Suppressor macrophage (primary cell): ENCODE measurements around the gene FRA10AC1.

ENCODE experiments used
- DNase-seq, 4 experiments: peaks; one replicate each; pipeline ENCODE4 v3.0.0-alpha.2; 2020 to 2022

FRA10AC1 gene

DNA sequence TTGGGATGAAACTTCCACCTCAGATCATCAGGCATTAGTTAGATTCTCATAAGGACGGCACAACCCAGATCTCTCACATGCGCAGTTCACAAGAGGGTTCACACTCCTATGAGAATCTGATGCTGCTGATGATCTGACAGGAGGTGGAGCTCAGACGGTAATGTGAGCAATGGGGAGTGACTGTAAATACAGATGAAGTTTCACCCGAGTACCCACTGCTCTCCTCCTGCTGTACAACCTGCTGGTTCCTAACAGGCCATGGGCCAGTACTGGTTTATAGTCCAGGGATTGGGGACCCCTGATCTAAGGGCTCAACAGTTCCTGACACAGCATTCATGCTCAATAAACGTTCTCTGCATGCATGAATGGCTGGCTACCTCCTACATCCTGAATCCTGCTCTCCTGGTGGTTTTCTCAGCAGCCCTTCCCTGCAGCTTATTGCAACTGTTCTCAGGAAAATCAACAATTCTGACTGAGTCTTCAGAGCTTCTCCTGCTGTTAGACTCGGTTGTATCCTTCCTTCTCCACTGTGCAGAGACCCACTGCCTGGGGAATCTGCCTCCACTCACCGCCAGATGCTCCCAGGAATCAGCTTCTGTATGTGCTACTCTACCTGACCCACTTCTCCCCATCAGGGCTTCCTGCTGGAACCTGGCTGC is 72.6 kb downstream of the FRA10AC1 start:
- no peak for DNase-seq

DNA sequence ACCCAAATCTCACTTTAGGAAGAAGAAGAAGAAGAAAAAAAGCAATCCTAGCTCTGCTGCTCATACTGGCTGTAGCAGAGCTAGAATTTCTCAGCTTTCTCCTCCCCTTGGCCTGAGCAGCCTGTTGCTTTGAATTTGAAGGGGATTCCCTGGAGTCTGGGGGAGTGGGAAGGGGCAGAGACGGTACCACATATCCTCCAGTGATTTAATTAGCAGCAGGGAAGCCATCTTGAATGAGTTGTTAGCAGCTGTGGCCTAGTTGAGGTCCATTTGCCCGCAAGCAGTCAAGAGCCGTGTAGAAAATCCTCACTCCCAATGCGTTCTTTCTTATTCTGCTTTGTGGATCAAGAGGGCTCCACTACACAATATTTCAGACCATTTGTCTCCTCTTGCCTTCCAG is 73.5 kb downstream of the FRA10AC1 start:
- DNase-seq = no peak

DNA sequence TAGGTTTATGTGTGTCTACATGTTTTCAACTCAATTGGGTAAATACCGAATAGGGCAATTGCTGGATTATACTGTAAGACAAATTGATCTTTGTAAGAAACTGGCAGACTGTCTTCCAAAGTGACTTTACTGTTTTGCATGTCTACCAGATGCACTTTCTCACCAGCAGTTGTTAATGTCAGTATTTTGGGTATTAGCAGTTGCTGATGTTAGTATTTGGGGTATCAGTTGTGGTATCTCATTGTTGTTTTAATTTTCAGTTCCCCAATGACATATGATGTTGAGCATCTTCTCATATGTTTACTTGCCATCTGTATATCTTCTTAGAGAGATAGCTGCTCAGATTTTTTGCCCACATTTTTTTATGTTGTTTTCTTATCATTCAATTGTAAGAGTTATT is 79.5 kb downstream of the FRA10AC1 start:
- DNase-seq = no peak

DNA sequence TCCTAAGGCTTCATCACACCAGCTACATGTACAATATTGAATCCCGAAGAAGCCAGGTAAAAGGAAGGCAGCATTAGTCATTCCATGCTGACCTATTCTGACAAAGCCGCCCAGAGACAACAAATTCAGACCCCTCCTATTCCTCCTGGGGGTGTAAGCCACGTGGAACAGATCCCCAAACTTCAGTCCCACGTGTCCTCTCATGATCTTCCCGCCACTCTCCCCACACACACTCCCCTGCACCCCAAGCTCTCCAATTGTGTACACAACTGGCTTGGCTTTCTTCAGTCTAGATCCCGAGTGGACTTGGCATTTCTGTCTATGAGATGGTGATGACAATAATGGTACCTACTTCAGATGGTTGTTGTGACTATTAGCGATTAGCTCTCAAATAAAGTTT is 81.5 kb downstream of the FRA10AC1 start:
- DNase-seq = no peak
